Type B pancreatic cell (in vitro differentiated cells): ENCODE data around the gene NAA25. TPM values are rescaled to one million over a fixed set of nuclear protein-coding genes. Genes with fewer than 3 reads are reported as not detected.
A peak's percentile ranks its signal among the peaks of the same experiment; 100 is the strongest.

Source experiments
- DNase-seq: peaks from one replicate; pipeline ENCODE4 v3.0.0; 2021; ENCODE audit warnings: mixed read lengths; ENCODE audit not compliant: unreplicated experiment; ENCODE audit errors: extremely low spot score
- H3K27ac Mint-ChIP-seq: 2 replicates; pipeline ENCODE4 v1.8.0; 2021; ENCODE audit warnings: mild to moderate bottlenecking, mixed read lengths
- H3K27me3 Mint-ChIP-seq: 2 replicates; pipeline ENCODE4 v1.8.0; 2021; ENCODE audit warnings: mixed read lengths
- H3K36me3 Mint-ChIP-seq: 2 replicates; pipeline ENCODE4 v1.8.0; 2021; ENCODE audit warnings: mixed read lengths
- H3K4me1 Mint-ChIP-seq: one replicate; pipeline ENCODE4 v1.8.0; 2021; ENCODE audit warnings: mixed read lengths; ENCODE audit not compliant: unreplicated experiment
- H3K4me3 Mint-ChIP-seq: 2 replicates; pipeline ENCODE4 v1.8.0; 2021; ENCODE audit warnings: mild to moderate bottlenecking, mixed read lengths
- H3K9me3 Mint-ChIP-seq: 2 replicates; pipeline ENCODE4 v1.8.0; 2021; ENCODE audit warnings: mixed read lengths
- total RNA-seq: library from RNA; stranded (reverse); gene quantifications from 2 replicates; pipeline ENCODE4 v1.2.1, GENCODE V29; 2021; ENCODE audit warnings: low replicate concordance
- TF ChIP-seq, protein P1 (sequence below): fragments of 200-600 bp; sonication (generic); conservative IDR thresholded peaks from 2 replicates; pipeline ENCODE4 v1.5.0; 2021; ENCODE audit warnings: antibody characterized with exemption, mild to moderate bottlenecking

NAA25 gene
- total RNA-seq, 1 donor from 2014 or later: 35.9 TPM

DNA sequence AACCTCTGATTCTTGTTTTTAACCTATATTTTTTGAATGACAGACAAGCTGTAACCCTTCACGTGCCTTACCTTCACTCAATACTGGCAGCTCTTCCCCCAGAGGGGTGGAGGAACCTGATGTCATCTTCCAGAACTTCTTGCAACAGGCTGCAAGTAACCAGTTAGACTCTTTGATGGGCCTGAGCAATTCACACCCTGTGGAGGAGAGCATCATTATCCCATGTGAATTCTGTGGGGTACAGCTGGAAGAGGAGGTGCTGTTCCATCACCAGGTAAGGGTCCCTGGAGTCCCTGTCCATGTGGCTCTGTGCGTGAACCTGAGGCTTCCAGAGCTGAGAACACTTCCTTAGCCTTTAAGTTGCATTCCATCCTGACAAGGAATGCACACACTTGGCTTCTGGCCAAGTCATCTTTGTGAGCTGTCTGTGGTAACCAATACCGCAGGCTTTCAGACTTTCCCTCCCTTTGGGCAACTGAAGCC is 39.5 kb upstream of the NAA25 start:
- TF ChIP-seq, protein P1, sequence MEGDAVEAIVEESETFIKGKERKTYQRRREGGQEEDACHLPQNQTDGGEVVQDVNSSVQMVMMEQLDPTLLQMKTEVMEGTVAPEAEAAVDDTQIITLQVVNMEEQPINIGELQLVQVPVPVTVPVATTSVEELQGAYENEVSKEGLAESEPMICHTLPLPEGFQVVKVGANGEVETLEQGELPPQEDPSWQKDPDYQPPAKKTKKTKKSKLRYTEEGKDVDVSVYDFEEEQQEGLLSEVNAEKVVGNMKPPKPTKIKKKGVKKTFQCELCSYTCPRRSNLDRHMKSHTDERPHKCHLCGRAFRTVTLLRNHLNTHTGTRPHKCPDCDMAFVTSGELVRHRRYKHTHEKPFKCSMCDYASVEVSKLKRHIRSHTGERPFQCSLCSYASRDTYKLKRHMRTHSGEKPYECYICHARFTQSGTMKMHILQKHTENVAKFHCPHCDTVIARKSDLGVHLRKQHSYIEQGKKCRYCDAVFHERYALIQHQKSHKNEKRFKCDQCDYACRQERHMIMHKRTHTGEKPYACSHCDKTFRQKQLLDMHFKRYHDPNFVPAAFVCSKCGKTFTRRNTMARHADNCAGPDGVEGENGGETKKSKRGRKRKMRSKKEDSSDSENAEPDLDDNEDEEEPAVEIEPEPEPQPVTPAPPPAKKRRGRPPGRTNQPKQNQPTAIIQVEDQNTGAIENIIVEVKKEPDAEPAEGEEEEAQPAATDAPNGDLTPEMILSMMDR: no peak
- peak; percentile 62 for DNase-seq
- H3K4me1 Mint-ChIP-seq: peaks cover 8% of the 10 kb centered on the region
- H3K27ac Mint-ChIP-seq: peak overlapping the region; percentile 96
- H3K36me3 Mint-ChIP-seq: peaks cover 46% of the 10 kb centered on the region
- H3K9me3 Mint-ChIP-seq: no peaks in the 10 kb centered on the region
- peak overlapping the region; percentile 58 for H3K4me3 Mint-ChIP-seq
- no peaks in the 10 kb centered on the region for H3K27me3 Mint-ChIP-seq

DNA sequence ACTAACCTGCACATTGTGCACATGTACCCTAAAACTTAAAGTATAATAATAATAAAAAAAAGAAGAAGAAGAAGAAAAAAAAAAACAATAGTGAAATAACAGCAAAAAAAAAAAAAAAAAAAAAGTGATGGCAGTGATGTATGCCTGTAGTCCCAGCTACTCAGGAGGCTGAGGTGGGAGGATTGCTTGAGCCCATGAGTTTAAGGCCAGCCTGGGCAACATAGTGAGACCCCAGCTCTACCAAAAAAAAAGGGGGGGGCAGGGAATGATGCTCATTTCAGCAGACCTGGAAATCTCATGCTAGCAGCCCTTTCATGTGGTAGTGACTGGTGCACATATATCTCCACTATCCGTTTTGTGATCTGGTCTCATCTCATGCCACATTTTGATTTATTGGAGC is 37.5 kb upstream of the NAA25 start:
- H3K9me3 Mint-ChIP-seq: no peaks in the 10 kb centered on the region
- H3K36me3 Mint-ChIP-seq: peaks cover 31% of the 10 kb centered on the region
- peaks cover 8% of the 10 kb centered on the region for H3K4me1 Mint-ChIP-seq

DNA sequence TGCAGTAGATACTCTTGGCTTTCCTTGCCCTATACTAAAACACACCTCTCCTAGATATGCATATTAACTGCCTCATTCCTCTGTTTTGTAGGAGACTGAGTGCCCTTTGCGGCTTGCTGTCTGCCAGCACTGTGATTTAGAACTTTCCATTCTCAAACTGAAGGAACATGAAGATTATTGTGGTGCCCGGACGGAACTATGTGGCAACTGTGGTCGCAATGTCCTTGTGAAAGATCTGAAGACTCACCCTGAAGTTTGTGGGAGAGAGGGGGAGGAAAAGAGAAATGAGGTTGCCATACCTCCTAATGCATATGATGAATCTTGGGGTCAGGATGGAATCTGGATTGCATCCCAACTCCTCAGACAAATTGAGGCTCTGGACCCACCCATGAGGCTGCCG is 32.1 kb upstream of the NAA25 start:
- Mint-ChIP-seq H3K27me3 (no peaks in the 10 kb centered on the region), H3K4me1 (no peaks in the 10 kb centered on the region), H3K36me3 (peaks cover 15% of the 10 kb centered on the region), H3K4me3 (no peak overlapping the region), H3K9me3 (no peaks in the 10 kb centered on the region), H3K27ac (no peak overlapping the region)
- DNase-seq: peak; percentile 20
- TF ChIP-seq, protein P1: no peak

More for the DNA sequence above, 37.5 kb upstream of the NAA25 start:
- peak; percentile 6 for DNase-seq
- H3K27me3 Mint-ChIP-seq: no peaks in the 10 kb centered on the region
- TF ChIP-seq, protein P1: no peak
- peak overlapping the region; percentile 8 for H3K27ac Mint-ChIP-seq
- no peak overlapping the region for H3K4me3 Mint-ChIP-seq

DNA sequence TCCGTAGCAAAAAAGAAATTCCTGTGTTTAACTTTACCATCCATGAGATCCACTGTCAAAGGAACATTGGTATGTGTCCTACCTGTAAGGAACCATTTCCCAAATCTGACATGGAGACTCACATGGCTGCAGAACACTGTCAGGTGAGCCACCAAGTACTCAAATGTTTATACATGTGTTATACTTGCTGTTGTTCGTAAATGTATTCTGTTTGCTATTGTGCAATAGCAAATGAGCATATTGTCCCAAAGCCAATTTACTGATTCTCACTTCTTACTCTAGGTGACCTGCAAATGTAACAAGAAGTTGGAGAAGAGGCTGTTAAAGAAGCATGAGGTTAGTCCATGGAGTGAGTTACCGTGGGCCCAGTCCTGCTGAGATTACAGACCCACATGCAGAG is 26.1 kb upstream of the NAA25 start:
- H3K4me1 Mint-ChIP-seq: no peaks in the 10 kb centered on the region
- H3K27ac Mint-ChIP-seq: no peak overlapping the region
- no peaks in the 10 kb centered on the region for H3K9me3 Mint-ChIP-seq
- no peaks in the 10 kb centered on the region for H3K27me3 Mint-ChIP-seq
- TF ChIP-seq, protein P1: no peak
- H3K36me3 Mint-ChIP-seq: peaks cover 3% of the 10 kb centered on the region
- DNase-seq: no peak
- no peak overlapping the region for H3K4me3 Mint-ChIP-seq

DNA sequence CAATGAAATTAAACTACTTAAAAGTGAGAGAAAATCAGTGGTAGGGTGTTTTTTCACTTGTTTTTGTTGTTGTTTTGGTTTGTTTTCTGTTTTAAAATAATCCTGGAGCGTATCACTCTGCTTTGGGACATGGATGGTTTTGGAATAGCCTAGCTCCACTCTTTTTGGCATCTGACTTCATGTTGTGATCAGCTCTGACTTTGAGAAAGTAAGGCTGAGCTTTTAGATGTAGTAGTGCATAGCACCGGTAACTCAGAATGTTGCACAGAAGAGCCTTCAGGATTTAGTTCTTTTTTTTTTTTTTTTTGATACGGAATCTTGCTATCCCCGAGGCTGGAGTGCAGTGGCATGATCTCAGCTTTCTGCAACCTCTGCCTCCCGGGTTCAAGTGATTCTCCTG is 24.8 kb upstream of the NAA25 start:
- DNase-seq: no peak
- Mint-ChIP-seq H3K4me1 (no peaks in the 10 kb centered on the region), H3K9me3 (no peaks in the 10 kb centered on the region), H3K27ac (no peak overlapping the region), H3K4me3 (no peak overlapping the region), H3K27me3 (no peaks in the 10 kb centered on the region), H3K36me3 (peaks cover 3% of the 10 kb centered on the region)
- TF ChIP-seq, protein P1: no peak

DNA sequence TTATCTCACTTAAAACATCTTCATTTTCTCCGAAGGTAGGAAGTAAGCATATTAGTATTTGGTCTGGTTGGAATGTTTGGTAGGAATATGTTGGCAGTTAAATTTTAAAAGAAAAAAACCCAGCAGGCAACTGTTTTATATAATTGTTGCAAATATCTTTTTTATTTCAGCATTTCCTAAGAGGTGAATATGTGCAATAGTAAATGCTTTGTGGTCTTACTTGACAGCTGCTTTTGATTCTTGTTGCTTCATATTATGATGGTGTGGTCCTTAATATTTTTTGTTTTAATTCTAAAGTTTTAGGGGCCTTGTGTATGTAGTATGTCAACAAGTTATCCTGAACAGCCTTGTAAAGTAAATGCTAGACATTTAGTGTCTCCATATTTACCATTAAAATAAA is 23.1 kb upstream of the NAA25 start:
- no peak for DNase-seq
- Mint-ChIP-seq H3K36me3 (peaks cover 3% of the 10 kb centered on the region), H3K4me3 (no peak overlapping the region), H3K4me1 (peaks cover 6% of the 10 kb centered on the region), H3K27ac (no peak overlapping the region), H3K9me3 (no peaks in the 10 kb centered on the region), H3K27me3 (no peaks in the 10 kb centered on the region)
- TF ChIP-seq, protein P1: no peak
